VCaP (cell line): Measurements from ENCODE around the gene ADH6.
"Not testable (repeated sequence)": the region's sequence is repeated elsewhere in the genome, so short reads cannot be mapped to it uniquely, and the experiment has no call there.

Experiments
- H3K27ac ChIP-seq: fragments of 450-650 bp; 2 replicates; pipeline ENCODE4 v1.5.1; 2017
- TF ChIP-seq, protein P1 (sequence below): fragments of 450-650 bp; conservative IDR thresholded peaks from 2 replicates; pipeline ENCODE4 v1.5.1; 2017; ENCODE audit warnings: mild to moderate bottlenecking, moderate library complexity

The ADH6 gene

DNA sequence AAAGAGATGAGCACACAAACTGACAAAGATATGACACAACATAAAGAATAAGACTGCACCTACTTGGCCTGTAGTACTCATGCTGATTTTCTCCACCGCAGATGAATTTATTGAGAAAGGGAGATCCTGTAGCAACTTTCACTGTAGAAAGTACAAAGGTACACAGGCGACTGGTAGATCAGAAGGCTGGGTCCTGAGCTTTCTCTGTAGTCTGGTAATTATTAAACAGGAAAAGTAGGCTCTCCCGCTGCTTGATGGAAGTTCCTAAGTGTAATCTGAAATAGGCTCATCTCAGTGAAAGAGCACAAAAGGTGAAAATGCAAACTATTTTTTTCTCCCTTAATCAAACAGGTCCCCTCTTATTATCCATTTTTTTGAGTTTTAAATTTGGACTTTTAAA lies at the start of gene ADH6:
Gene ADH6 (minus strand): TSS at position 175 of the 400 bp plus-strand sequence. CDS start 94 bp downstream, at position 81.
- TF ChIP-seq, protein P1, sequence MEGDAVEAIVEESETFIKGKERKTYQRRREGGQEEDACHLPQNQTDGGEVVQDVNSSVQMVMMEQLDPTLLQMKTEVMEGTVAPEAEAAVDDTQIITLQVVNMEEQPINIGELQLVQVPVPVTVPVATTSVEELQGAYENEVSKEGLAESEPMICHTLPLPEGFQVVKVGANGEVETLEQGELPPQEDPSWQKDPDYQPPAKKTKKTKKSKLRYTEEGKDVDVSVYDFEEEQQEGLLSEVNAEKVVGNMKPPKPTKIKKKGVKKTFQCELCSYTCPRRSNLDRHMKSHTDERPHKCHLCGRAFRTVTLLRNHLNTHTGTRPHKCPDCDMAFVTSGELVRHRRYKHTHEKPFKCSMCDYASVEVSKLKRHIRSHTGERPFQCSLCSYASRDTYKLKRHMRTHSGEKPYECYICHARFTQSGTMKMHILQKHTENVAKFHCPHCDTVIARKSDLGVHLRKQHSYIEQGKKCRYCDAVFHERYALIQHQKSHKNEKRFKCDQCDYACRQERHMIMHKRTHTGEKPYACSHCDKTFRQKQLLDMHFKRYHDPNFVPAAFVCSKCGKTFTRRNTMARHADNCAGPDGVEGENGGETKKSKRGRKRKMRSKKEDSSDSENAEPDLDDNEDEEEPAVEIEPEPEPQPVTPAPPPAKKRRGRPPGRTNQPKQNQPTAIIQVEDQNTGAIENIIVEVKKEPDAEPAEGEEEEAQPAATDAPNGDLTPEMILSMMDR = no peak
- H3K27ac ChIP-seq = no peak within 1 kb of the TSS

DNA sequence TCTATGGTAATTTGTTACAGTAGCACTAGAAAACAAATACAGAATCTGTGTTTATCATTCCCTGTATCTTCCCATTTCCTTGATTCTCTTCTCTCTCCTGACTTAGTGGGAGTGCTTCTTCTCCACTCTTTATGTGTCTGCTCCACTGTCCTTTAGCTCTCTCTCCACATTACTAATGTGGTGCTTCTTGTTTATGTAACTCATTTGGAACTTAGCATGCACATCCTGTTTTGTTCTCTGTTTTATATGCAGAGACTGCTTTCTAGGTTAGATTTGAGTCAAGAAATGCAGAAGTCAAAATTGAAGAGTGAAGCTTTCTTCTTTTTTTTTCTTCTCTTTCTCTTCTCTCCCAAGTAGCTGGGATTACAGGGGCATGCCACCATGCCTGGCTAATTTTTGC lies 45.9 kb upstream of the ADH6 start:
- H3K27ac ChIP-seq = no peak overlapping the region
- TF ChIP-seq, protein P1 = no peak

DNA sequence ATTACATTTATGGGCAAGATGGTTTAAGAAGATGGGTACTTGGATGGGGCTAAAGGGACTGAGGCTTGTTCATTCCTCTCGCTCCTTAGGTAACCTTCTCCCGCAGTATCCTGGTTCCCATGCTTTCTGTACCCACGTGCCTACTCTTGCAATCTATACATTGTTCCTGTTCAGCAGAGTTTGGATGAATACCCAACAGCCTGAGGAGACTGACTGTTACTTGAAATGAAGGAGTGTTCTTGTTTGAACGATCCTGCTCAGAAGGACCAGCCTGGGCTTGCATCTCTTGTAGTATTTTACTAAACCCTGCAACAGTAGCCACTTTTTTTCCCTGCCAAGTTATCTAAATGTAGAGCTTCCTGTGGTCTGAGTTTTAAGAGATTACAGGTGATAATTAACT lies 33.7 kb upstream of the ADH6 start:
- TF ChIP-seq, protein P1 = no peak
- H3K27ac ChIP-seq = no peak overlapping the region

DNA sequence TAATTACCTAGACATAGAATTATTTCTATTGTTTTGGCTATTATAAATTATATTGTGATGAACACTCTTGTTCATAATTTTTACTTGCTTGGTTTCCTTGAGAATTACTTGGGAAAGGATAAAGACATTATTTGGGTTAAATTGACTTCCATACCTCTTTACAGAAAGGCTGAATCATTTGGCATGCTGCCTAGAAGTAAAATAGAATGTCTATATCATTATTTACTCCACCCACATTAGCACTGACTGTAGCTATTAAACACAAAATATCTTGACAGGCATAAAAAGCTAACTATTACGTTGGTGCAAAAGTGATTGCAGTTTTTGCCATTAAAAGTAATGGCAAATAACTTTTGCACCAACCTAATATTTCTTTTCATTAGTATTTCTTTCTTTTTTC lies 29.7 kb upstream of the ADH6 start:
- TF ChIP-seq, protein P1 = no peak
- H3K27ac ChIP-seq = no peak overlapping the region

DNA sequence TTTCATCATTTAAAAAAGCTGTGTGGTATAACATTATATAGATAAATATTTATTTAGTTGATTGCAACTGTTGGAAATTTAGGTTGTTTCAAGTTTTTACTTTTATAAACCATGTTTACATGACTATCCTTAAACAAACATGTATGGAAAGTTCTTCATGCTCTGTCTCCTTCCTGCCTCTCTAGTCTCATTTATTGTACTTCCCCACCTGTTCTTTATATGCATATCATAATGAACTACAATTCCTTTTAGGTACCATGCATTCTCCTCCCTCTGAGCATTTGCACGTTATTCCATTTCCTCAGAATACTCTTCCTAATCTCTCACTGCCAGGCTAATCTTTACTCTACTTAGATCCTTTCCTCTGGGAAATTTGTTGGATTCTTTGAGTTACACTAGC lies 16.9 kb upstream of the ADH6 start:
- TF ChIP-seq, protein P1 = no peak
- no peak overlapping the region for H3K27ac ChIP-seq

DNA sequence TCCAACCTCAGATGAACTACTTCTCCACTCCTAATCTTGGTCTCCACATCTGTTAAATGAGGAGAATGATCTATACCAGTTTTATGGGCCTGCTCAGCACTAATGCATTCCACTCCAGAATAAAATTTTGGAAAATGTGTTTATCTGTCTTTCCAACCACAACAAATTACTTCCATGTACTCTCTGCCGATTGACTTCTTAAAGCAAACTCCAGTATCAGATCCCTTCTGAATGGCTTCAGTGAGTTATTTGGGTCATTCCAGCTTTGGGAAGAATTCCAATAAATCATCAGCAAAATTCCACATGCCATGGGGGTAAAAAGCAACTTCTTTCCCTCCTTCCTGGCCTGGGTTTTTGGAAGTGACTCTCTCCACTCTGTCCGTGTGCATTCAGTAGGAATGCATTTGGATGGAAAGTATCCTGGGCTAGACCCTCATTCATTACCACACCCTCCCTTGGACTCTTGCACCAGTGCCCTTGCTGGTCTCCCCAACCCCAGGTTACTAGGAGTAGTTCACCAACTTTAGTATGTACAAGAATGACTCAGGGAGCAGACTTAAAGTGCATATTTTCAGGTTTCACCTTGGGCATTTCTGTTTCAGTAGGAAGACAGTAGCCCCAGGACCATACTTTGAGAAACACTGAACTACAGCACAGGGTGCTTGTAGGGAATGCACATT lies 15.4 kb upstream of the ADH6 start:
- TF ChIP-seq, protein P1 = no peak
- no peak overlapping the region for H3K27ac ChIP-seq

DNA sequence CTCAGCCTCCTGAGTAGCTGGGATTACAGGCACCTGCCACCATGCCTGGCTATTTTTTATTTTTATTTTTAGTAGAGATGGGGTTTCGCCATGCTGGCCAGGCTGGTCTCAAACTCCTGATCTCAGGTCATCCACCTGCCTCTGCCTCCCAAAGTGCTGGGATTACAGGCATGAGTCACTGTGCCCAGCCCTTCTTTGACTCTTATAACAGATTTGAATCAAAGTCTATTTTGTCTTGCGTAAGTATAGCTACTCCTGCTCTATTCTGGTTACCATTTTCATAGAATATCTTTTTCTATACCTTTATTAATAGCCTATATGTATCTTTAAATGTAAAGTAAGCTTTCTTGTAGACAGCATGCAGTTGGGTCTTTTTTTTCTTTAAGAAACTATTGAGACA lies 14.4 kb upstream of the ADH6 start:
- H3K27ac ChIP-seq = not testable (repeated sequence)

DNA sequence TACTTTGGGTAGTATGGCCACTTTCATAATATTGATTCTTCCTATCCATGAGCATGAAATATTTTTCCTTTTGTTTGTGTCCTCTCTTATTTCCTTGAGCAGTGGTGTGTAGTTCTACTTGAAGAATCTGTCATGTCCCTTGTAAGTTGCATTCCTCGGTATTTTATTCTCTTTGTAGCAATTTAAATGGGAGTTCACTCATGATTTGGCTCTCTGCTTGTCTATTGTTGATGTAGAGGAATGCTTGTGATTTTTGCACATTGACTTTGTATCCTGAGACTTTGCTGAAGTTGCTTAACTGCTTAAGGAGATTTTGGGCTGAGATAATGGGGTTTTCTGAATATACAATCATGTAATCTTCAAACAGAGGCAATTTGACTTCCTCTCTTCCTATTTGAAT lies 9.7 kb upstream of the ADH6 start:
- not testable (repeated sequence) for H3K27ac ChIP-seq

DNA sequence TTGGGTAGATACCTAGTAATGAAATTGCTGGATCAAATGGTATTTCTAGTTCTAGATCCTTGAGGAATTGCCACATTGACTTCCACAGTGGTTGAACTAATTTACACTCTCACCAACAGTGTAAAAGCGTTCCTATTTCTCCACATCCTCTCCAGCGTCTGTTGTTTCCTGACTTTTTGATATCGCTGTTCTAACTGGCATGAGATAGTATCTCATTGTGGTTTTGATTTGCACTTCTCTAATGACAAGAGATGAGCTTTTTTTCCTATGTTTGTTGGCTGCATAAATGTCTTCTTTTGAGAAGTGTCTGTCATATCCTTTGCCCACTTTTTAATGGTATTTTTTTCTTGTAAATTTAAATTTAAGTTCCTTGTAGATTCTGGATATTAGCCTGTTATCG lies 8.6 kb upstream of the ADH6 start:
- not testable (repeated sequence) for H3K27ac ChIP-seq
